ENCODE results near the gene PARD3B. TPM values are rescaled to one million over a fixed set of nuclear protein-coding genes. Genes with fewer than 3 reads are reported as not detected.

PARD3B gene
- total and polyA plus RNA-seq, 2 donors (not counting 1 experiment from before 2014, with no cell fraction given): 7.4 to 20.6 TPM

DNA sequence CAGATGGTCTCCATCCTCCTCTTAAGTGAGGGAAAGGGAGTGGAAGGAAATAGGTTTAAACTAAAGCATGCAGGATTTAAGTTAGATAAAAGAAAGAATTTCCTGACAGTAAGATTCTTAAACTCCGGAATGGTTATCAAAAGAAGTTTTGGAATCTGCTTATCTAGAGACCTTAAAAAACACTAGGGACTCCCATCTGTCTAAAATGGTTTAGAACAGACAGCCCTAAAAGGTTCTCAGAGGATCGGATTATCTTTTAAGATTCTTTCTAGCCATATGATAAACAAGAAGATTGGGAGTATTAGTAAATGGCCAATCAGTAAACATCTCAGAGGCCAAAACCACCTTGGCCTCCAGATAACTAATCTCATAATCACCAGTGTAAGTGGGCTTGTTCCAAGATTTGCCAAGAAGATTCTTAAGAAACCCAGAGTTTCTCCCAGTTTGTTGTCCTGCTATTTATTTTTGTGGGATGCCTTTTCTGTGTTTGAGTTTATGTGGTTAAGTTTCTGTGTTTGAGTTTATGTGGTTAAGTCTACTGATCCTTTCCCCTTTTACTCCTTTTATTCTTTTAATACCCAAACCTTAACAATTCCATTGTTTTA is 822.2 kb downstream of the PARD3B start:
- Histone ChIP-seq H3K4me3 (replicated peaks in 1 of 4; ENCODE audit: control extremely low read depth in 1 of 4, insufficient read depth in 1 of 4, low read depth in 3 of 4, low read length in 4 of 4) (no peak overlapping the region), H3K27ac (ENCODE audit: insufficient read depth, low read length) (no peak overlapping the region), H3K4me2 (ENCODE audit: extremely low read depth, insufficient read depth, low read length) (no peak overlapping the region), H3K79me2 (ENCODE audit: control insufficient read depth, insufficient read depth, low read length) (no peaks in the 10 kb centered on the region), H2AFZ (ENCODE audit: low read length) (no peak overlapping the region), H3K27me3 (ENCODE audit: control insufficient read depth, insufficient read depth, low read length) (no peaks in the 10 kb centered on the region), H4K20me1 (ENCODE audit: control insufficient read depth, extremely low read depth, insufficient read depth, low read length) (no peaks in the 10 kb centered on the region), H3K9me3 (ENCODE audit: control insufficient read depth, insufficient read depth, low read depth, low read length) (no peaks in the 10 kb centered on the region), H3K4me1 (ENCODE audit: control insufficient read depth, extremely low read depth, insufficient read depth, low read length) (no peaks in the 10 kb centered on the region), H3K36me3 (ENCODE audit: control insufficient read depth, insufficient read depth, low read length) (no peaks in the 10 kb centered on the region), H3K9ac (ENCODE audit: insufficient read depth, low read length) (no peak overlapping the region)
- no peak for TF ChIP-seq EZH2 (IDR thresholded peaks at IDR 0.05; ENCODE audit: low read length, missing control alignments)
- TF ChIP-seq, protein P1, sequence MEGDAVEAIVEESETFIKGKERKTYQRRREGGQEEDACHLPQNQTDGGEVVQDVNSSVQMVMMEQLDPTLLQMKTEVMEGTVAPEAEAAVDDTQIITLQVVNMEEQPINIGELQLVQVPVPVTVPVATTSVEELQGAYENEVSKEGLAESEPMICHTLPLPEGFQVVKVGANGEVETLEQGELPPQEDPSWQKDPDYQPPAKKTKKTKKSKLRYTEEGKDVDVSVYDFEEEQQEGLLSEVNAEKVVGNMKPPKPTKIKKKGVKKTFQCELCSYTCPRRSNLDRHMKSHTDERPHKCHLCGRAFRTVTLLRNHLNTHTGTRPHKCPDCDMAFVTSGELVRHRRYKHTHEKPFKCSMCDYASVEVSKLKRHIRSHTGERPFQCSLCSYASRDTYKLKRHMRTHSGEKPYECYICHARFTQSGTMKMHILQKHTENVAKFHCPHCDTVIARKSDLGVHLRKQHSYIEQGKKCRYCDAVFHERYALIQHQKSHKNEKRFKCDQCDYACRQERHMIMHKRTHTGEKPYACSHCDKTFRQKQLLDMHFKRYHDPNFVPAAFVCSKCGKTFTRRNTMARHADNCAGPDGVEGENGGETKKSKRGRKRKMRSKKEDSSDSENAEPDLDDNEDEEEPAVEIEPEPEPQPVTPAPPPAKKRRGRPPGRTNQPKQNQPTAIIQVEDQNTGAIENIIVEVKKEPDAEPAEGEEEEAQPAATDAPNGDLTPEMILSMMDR (conservative IDR thresholded peaks at IDR 0.05 in 1 of 2, IDR thresholded peaks at IDR 0.05 in 1 of 2; ENCODE audit: low read depth in 1 of 2, low read length in 2 of 2): no peak
- DNase-seq (ENCODE audit: low read depth in 2 of 2): peak in 1 of 2 donors; percentile 11

DNA sequence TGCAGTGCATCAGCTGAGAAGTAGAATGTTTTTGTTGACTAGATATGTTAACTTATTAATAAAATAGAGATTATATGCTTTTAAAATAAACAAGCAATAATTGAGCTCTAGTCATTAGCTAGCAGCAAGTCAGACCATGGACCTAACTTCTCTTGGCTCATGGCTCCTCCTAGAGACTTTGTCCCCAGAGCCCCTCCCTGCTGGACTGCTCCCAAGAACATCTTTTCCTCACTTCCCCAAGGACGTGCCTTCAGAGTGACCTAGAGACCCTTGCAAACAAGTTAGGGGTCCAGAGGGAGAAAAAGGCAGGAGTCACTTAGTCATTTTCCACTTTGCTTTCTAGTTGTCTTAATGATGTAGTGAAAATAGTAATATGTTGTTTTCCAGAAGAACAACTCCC is 824.5 kb downstream of the PARD3B start:
- no peak overlapping the region for H3K9ac ChIP-seq (ENCODE audit: insufficient read depth, low read length)
- TF ChIP-seq, protein P1 (conservative IDR thresholded peaks at IDR 0.05 in 1 of 2, IDR thresholded peaks at IDR 0.05 in 1 of 2; ENCODE audit: low read depth in 1 of 2, low read length in 2 of 2): no peak
- TF ChIP-seq EZH2 (IDR thresholded peaks at IDR 0.05; ENCODE audit: low read length, missing control alignments): no peak
- H3K4me1 ChIP-seq (ENCODE audit: control insufficient read depth, extremely low read depth, insufficient read depth, low read length): no peaks in the 10 kb centered on the region

DNA sequence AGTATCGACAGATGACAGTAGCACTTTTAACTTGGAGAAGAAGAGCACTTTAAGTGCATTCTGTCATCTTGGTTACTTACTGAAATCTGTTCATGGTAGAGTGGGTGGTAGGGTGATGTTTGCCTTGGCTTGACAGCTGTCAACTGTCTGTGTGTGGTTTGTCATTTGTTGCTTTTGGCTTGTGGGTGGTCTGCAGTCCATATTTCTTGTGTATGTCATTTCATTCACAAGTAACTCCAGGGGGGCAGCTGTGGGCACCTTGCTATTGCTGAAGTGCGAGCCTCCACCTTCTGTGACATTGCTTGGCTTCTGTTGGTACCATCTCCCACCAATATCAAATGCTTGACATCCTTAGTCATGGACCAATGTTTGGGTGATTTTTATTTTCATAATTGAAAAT is 825.5 kb downstream of the PARD3B start:
- no peak for TF ChIP-seq EZH2 (IDR thresholded peaks at IDR 0.05; ENCODE audit: low read length, missing control alignments)
- TF ChIP-seq, protein P1 (conservative IDR thresholded peaks at IDR 0.05 in 1 of 2, IDR thresholded peaks at IDR 0.05 in 1 of 2; ENCODE audit: low read depth in 1 of 2, low read length in 2 of 2): no peak
- no peaks in the 10 kb centered on the region for H3K36me3 ChIP-seq (ENCODE audit: control insufficient read depth, insufficient read depth, low read length)

More for the DNA sequence above, 824.5 kb downstream of the PARD3B start:
- Histone ChIP-seq H3K4me3 (replicated peaks in 1 of 4; ENCODE audit: control extremely low read depth in 1 of 4, insufficient read depth in 1 of 4, low read depth in 3 of 4, low read length in 4 of 4) (no peak overlapping the region), H3K79me2 (ENCODE audit: control insufficient read depth, insufficient read depth, low read length) (no peaks in the 10 kb centered on the region), H2AFZ (ENCODE audit: low read length) (no peak overlapping the region), H3K27ac (ENCODE audit: insufficient read depth, low read length) (no peak overlapping the region), H4K20me1 (ENCODE audit: control insufficient read depth, extremely low read depth, insufficient read depth, low read length) (no peaks in the 10 kb centered on the region), H3K36me3 (ENCODE audit: control insufficient read depth, insufficient read depth, low read length) (no peaks in the 10 kb centered on the region), H3K4me2 (ENCODE audit: extremely low read depth, insufficient read depth, low read length) (no peak overlapping the region), H3K27me3 (ENCODE audit: control insufficient read depth, insufficient read depth, low read length) (no peaks in the 10 kb centered on the region), H3K9me3 (ENCODE audit: control insufficient read depth, insufficient read depth, low read depth, low read length) (no peaks in the 10 kb centered on the region)
- no peak for DNase-seq (ENCODE audit: low read depth in 2 of 2)

More for the DNA sequence above, 825.5 kb downstream of the PARD3B start:
- Histone ChIP-seq H3K4me2 (ENCODE audit: extremely low read depth, insufficient read depth, low read length) (no peak overlapping the region), H3K9me3 (ENCODE audit: control insufficient read depth, insufficient read depth, low read depth, low read length) (no peaks in the 10 kb centered on the region), H3K27ac (ENCODE audit: insufficient read depth, low read length) (no peak overlapping the region), H4K20me1 (ENCODE audit: control insufficient read depth, extremely low read depth, insufficient read depth, low read length) (no peaks in the 10 kb centered on the region), H3K4me3 (replicated peaks in 1 of 4; ENCODE audit: control extremely low read depth in 1 of 4, insufficient read depth in 1 of 4, low read depth in 3 of 4, low read length in 4 of 4) (no peak overlapping the region), H3K9ac (ENCODE audit: insufficient read depth, low read length) (no peak overlapping the region), H3K27me3 (ENCODE audit: control insufficient read depth, insufficient read depth, low read length) (no peaks in the 10 kb centered on the region), H2AFZ (ENCODE audit: low read length) (no peak overlapping the region), H3K79me2 (ENCODE audit: control insufficient read depth, insufficient read depth, low read length) (no peaks in the 10 kb centered on the region), H3K4me1 (ENCODE audit: control insufficient read depth, extremely low read depth, insufficient read depth, low read length) (no peaks in the 10 kb centered on the region)
- DNase-seq (ENCODE audit: low read depth in 2 of 2): no peak

Data from fibroblast of lung (primary cell).